Right lobe of liver (tissue), 6 donors: Measurements from ENCODE around the gene PRR20G. TPM values are rescaled to one million over a fixed set of nuclear protein-coding genes. Genes with fewer than 3 reads are reported as not detected.

Source experiments
- ATAC-seq, 4 donors: fragments of 200-7000 bp; cut with Tn5 transposase; one replicate each; pipeline ENCODE4 v1.9.1; 2020; ENCODE audit warnings: mild to moderate bottlenecking in 4 of 4, moderate library complexity in 4 of 4
- DNase-seq, 3 donors: peaks; one replicate each; pipeline ENCODE4 v3.0.0-alpha.2; 2020
- H3K27ac ChIP-seq, 3 donors: fragments of 200-600 bp; one replicate each; pipeline ENCODE4 v1.8.0; 2022
- H3K27me3 ChIP-seq, 2 donors: fragments of 200-600 bp; one replicate each; pipeline ENCODE4 v1.8.0; 2022
- H3K36me3 ChIP-seq, 4 donors: fragments of 200-600 bp; sonication (generic) in 1 of 4; one replicate each; pipeline versions ENCODE4 v1.5.1 to v1.8.0; 2017 to 2022; ENCODE audit warnings: control low read depth in 1 of 4
- H3K4me1 ChIP-seq, 4 donors: fragments of 200-600 bp; sonication (generic) in 1 of 4; one replicate each; pipeline versions ENCODE4 v1.5.1 to v1.8.0; 2017 to 2022; ENCODE audit warnings: control low read depth in 1 of 4
- H3K4me3 ChIP-seq, 3 donors: fragments of 200-600 bp; one replicate each; pipeline ENCODE4 v1.8.0; 2022
- H3K9me3 ChIP-seq, 4 donors: fragments of 200-600 bp; sonication (generic) in 1 of 4; one replicate each; pipeline versions ENCODE4 v1.5.1 to v1.8.0; 2017 to 2022; ENCODE audit warnings: control low read depth in 1 of 4
- POLR2A ChIP-seq: fragments of 450-650 bp; IDR thresholded peaks from one replicate; pipeline ENCODE4 v1.6.1; 2017; ENCODE audit warnings: antibody characterized with exemption, mild to moderate bottlenecking
- WGBS: methylation state at CpG from one replicate; pipeline ENCODE4 v1.1.6; 2018; ENCODE audit warnings: low coverage, low lambda C conversion rate; ENCODE audit not compliant: insufficient coverage; ENCODE audit errors: missing lambda C conversion rate; 5-methylcytosine and 5-hydroxymethylcytosine counted together
- intact Hi-C, 2 donors: fragments of 100-400 bp; cut with DNase I; formaldehyde crosslinking; loops; one replicate each; pipeline versions ENCODE4 v1.11.2 to v1.14.1; 2022
- total RNA-seq, 6 experiments: library from RNA; depleted of rRNA in 2 of 6; stranded (reverse); fragments of >200 nt in 2 of 6; fragmentation: NEBNext Ultra II Directional in 3 of 6; extraction: Animal tissue kit (Norgen Biotek cat#: 25700) in 3 of 6; gene quantifications; one replicate each; pipeline versions ENCODE4 v1.1.0 to v1.2.4, GENCODE V29; 2016 to 2023
- TF ChIP-seq, protein P1 (sequence below), 4 donors: fragments of 200-600 bp in 3 of 4; fragments of 450-650 bp in 1 of 4; IDR thresholded peaks; one replicate each; pipeline versions ENCODE4 v1.5.1 to v1.8.0; 2016 to 2022; ENCODE audit warnings: antibody characterized with exemption in 4 of 4, mild to moderate bottlenecking in 2 of 4
- donor health status: DM: no; HTN: yes; CAD: no.
- donor health status: DM: no; HTN: no; CAD: no.
- donor health status: DM: no; HTN: no; CAD: no.
- donor health status: DM: no; HTN: yes; CAD: no.
- donor health status: DM: no; HTN: yes; CAD: no.

The PRR20G gene
- total RNA-seq, 6 experiments from 2014 or later: not detected

DNA sequence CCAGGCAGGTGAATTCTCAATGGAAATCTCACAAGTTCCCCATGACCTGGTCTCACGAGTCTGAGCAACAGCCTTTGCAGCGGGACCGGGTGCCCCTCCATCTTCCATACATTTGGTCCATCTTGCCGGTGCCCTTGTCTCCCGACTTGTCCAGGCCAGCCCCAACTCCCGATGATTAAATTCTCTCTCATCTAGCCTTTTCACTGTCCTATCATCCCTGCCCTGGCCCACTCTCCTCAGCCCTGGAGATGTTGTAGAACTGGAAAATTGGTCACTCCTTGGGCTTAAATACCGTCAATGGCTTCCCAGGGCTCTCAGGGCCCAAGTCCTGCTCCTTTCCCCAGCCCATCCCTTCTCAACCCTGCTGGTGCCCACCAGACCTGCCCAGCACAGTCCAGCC, 34.4 kb downstream of the PRR20G start:
- H3K4me1 ChIP-seq: no peaks in the 10 kb centered on the region
- ATAC-seq: no peak
- intact Hi-C loops: no loop called here
- no peak for TF ChIP-seq POLR2A
- TF ChIP-seq, protein P1, sequence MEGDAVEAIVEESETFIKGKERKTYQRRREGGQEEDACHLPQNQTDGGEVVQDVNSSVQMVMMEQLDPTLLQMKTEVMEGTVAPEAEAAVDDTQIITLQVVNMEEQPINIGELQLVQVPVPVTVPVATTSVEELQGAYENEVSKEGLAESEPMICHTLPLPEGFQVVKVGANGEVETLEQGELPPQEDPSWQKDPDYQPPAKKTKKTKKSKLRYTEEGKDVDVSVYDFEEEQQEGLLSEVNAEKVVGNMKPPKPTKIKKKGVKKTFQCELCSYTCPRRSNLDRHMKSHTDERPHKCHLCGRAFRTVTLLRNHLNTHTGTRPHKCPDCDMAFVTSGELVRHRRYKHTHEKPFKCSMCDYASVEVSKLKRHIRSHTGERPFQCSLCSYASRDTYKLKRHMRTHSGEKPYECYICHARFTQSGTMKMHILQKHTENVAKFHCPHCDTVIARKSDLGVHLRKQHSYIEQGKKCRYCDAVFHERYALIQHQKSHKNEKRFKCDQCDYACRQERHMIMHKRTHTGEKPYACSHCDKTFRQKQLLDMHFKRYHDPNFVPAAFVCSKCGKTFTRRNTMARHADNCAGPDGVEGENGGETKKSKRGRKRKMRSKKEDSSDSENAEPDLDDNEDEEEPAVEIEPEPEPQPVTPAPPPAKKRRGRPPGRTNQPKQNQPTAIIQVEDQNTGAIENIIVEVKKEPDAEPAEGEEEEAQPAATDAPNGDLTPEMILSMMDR (IDR thresholded peaks at IDR 0.05): no peak
- DNase-seq: no peak
- H3K36me3 ChIP-seq: no peaks in the 10 kb centered on the region
- H3K27me3 ChIP-seq: no peaks in the 10 kb centered on the region
- WGBS: 76% methylated on average over 7 of the region's 7 CpGs
- no peaks in the 10 kb centered on the region for H3K9me3 ChIP-seq
- no peak overlapping the region for H3K27ac ChIP-seq
- no peak overlapping the region for H3K4me3 ChIP-seq

DNA sequence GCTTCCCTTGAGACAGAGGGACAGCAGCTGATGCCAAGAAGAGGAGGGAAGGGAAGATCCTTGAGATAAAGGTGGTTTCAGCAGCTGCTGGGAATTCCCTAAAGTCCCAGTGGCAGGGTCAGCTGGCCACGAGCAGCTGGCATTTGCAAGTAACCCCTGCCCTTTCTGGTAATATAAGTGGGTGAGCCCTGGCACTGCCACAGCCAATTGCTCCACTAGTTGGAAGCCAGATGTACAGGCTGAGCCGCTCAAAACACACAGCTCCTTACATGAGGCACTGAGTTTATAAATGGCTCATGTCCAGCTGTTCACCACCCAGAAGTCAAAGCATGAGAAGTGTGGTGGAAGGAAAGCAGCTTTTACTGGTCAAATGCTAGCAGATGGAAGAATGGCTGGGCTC, 35.4 kb downstream of the PRR20G start:
- TF ChIP-seq, protein P1 (IDR thresholded peaks at IDR 0.05): no peak
- TF ChIP-seq POLR2A: no peak
- intact Hi-C loops: no loop called here
- Histone ChIP-seq H3K4me1 (no peaks in the 10 kb centered on the region), H3K36me3 (no peaks in the 10 kb centered on the region), H3K4me3 (no peak overlapping the region), H3K9me3 (no peaks in the 10 kb centered on the region), H3K27me3 (no peaks in the 10 kb centered on the region), H3K27ac (no peak overlapping the region)
- no CpG with 5 or more reads among the region's 2 CpGs for WGBS
- no peak for DNase-seq
- ATAC-seq: no peak

DNA sequence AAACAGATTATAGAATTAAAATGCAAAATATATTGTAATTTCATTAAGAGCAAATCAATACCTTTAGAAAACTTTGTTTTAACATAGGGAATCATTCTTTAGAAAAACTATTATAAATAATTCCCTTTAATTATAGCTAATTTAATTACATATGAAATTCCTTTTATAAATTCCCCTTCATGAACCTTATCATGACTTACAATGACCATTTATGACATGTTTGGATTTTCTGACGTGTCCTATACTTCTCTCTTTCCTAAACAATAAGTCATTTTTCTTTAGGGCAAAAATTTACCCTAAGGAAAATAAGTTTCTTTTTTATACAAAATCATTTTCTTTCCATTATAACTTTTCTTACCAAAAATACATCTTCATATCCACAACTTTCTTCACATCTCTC, 37.8 kb downstream of the PRR20G start:
- intact Hi-C loops: no loop called here
- H3K36me3 ChIP-seq: no peaks in the 10 kb centered on the region
- WGBS: 7% methylated on average over 1 of the region's 1 CpG
- no peaks in the 10 kb centered on the region for H3K9me3 ChIP-seq
- no peak overlapping the region for H3K4me3 ChIP-seq
- no peak overlapping the region for H3K27ac ChIP-seq
- H3K27me3 ChIP-seq: no peaks in the 10 kb centered on the region
- DNase-seq (no peak), ATAC-seq (no peak)
- no peaks in the 10 kb centered on the region for H3K4me1 ChIP-seq
- TF ChIP-seq, protein P1 (IDR thresholded peaks at IDR 0.05): no peak
- TF ChIP-seq POLR2A: no peak

DNA sequence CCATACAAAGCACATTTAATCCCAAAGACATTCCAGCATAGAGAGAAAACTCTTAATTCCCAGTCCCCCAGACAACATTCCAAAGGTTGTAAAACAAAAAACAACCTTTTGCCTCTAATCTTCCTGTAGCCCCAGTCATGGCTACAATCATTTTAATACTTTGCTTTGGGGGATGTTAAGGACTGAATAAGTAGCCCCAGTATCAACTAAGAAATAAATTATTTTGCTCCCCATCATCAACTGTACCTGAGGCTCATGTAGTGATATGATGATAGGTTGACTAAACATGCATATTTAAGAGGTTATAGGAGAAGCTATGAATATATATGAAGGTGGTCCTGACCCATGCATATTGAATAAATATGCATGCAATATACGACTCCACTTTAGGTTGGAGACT, 40.6 kb downstream of the PRR20G start:
- H3K9me3 ChIP-seq: no peaks in the 10 kb centered on the region
- ATAC-seq (no peak), DNase-seq (no peak)
- WGBS: 53% methylated on average over 1 of the region's 1 CpG
- no peaks in the 10 kb centered on the region for H3K4me1 ChIP-seq
- TF ChIP-seq POLR2A: no peak
- TF ChIP-seq, protein P1 (IDR thresholded peaks at IDR 0.05): no peak
- no peak overlapping the region for H3K27ac ChIP-seq
- no peak overlapping the region for H3K4me3 ChIP-seq
- no peaks in the 10 kb centered on the region for H3K27me3 ChIP-seq
- H3K36me3 ChIP-seq: no peaks in the 10 kb centered on the region
- intact Hi-C loops: no loop called here

DNA sequence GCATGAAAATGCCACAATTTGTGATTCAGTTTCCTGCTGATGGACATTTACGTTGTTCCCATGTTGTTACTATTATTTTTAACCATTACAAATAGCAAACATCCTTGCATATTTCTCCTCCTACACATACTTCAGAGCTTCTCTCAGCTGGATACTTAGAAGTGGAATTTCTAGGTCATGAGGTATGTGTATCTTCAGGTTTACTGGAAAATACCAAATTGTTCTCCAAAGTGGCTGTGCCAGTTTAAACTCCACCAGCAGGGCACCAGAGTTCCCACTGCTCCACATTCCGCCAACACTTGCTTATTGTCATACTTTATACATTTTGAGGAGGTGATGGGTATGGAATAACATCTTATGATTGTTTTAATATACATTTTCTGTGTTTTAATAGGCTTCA, 49.2 kb downstream of the PRR20G start:
- intact Hi-C loops: no loop called here
- Histone ChIP-seq H3K27ac (no peak overlapping the region), H3K36me3 (no peaks in the 10 kb centered on the region), H3K9me3 (no peaks in the 10 kb centered on the region), H3K4me1 (no peaks in the 10 kb centered on the region), H3K4me3 (no peak overlapping the region), H3K27me3 (no peaks in the 10 kb centered on the region)
- WGBS: 46% methylated on average over 2 of the region's 2 CpGs
- no peak for TF ChIP-seq POLR2A
- TF ChIP-seq, protein P1 (IDR thresholded peaks at IDR 0.05): no peak
- DNase-seq (no peak), ATAC-seq (no peak)
